IMR-90 (cell line): Measurements from ENCODE around the gene RGS17. TPM values are rescaled to one million over a fixed set of nuclear protein-coding genes. Genes with fewer than 3 reads are reported as not detected.

Experiments
- ATAC-seq: fragments of 200-7000 bp; cut with Tn5 transposase; 2 replicates; pipeline ENCODE4 v1.9.1; 2020; ENCODE audit warnings: low read depth, mild to moderate bottlenecking, moderate library complexity
- BruUV-seq: library from RNA; stranded (reverse); fragments of 400-500 nt; replicated peaks from 2 replicates; lab custom pipeline; 2021; lab: Mats Ljungman, UMichigan
- CTCF ChIA-PET: fragments of 300-600 bp; formaldehyde crosslinking; extraction: SDS; loops from one replicate; lab custom pipeline; 2021; ENCODE audit warnings: antibody characterized with exemption; lab: Yijun Ruan, JAX
- POLR2A ChIA-PET: fragments of 300-600 bp; sonication (Branson Sonifier 250); formaldehyde crosslinking; loops from one replicate; lab custom pipeline; 2022; ENCODE audit warnings: antibody characterized with exemption; ENCODE audit not compliant: unreplicated experiment; lab: Charles Lee
- DNase-seq: peaks from one replicate; pipeline ENCODE4 v3.0.0; 2013
- H2AFZ ChIP-seq: replicated peaks from 2 replicates; pipeline ENCODE3; 2013; ENCODE audit warnings: low read length, mild to moderate bottlenecking; ENCODE audit not compliant: poor library complexity
- H2AK5ac ChIP-seq: 2 replicates; pipeline ENCODE4 v1.6.1; 2013; ENCODE audit warnings: low read depth, low read length, inconsistent platforms
- H2AK9ac ChIP-seq: replicated peaks from 2 replicates; pipeline ENCODE3; 2013; ENCODE audit warnings: mild to moderate bottlenecking, low read depth, low read length, moderate library complexity; ENCODE audit not compliant: poor library complexity
- H2BK120ac ChIP-seq: 2 replicates; pipeline ENCODE4 v1.6.1; 2013; ENCODE audit warnings: low read depth, low read length, inconsistent platforms
- H2BK15ac ChIP-seq: 3 replicates; pipeline ENCODE4 v1.6.1; 2013; ENCODE audit warnings: low read depth, low read length, inconsistent platforms
- H2BK20ac ChIP-seq: 2 replicates; pipeline ENCODE4 v1.6.1; 2013; ENCODE audit warnings: low read depth, mild to moderate bottlenecking, inconsistent platforms, low read length, moderate library complexity
- H2BK5ac ChIP-seq: 2 replicates; pipeline ENCODE4 v1.6.1; 2013; ENCODE audit warnings: mild to moderate bottlenecking, low read depth, low read length, inconsistent platforms; ENCODE audit not compliant: poor library complexity, severe bottlenecking
- H3K14ac ChIP-seq: replicated peaks from 2 replicates; pipeline ENCODE4 v1.6.1; 2013; ENCODE audit warnings: low read depth, low read length, inconsistent platforms
- H3K18ac ChIP-seq: 2 replicates; pipeline ENCODE4 v1.6.1; 2013; ENCODE audit warnings: low read depth, low read length, control low read depth
- H3K23ac ChIP-seq: 2 replicates; pipeline ENCODE4 v1.6.1; 2013; ENCODE audit warnings: low read depth, low read length, inconsistent platforms
- H3K27ac ChIP-seq: 2 replicates; pipeline ENCODE4 v1.5.1; 2013; ENCODE audit warnings: mild to moderate bottlenecking, control low read depth, low read length; ENCODE audit not compliant: insufficient read depth
- H3K27me3 ChIP-seq: 2 replicates; pipeline ENCODE4 v1.6.1; 2013; ENCODE audit warnings: low read length; ENCODE audit not compliant: control insufficient read depth, insufficient read depth
- H3K36me3 ChIP-seq: 2 replicates; pipeline ENCODE4 v1.6.1; 2013; ENCODE audit warnings: low read length, mixed read lengths; ENCODE audit not compliant: control insufficient read depth, insufficient read depth
- H3K4ac ChIP-seq: 2 replicates; pipeline ENCODE4 v1.6.1; 2013; ENCODE audit warnings: low read depth, low read length, inconsistent platforms
- H3K4me1 ChIP-seq: 2 replicates; pipeline ENCODE4 v1.6.1; 2013; ENCODE audit warnings: low read length, mixed read lengths; ENCODE audit not compliant: control insufficient read depth, insufficient read depth
- H3K4me2 ChIP-seq: 2 replicates; pipeline ENCODE4 v1.6.1; 2013; ENCODE audit warnings: low read depth, mild to moderate bottlenecking, control low read depth, low read length, moderate library complexity
- H3K4me3 ChIP-seq: 2 replicates; pipeline ENCODE4 v1.5.1; 2013; ENCODE audit warnings: low read depth, mild to moderate bottlenecking, control low read depth, low read length, moderate library complexity; ENCODE audit not compliant: insufficient read depth
- H3K56ac ChIP-seq: 2 replicates; pipeline ENCODE4 v1.6.1; 2013; ENCODE audit warnings: low read length, inconsistent platforms; ENCODE audit not compliant: insufficient read depth; ENCODE audit errors: extremely low read depth
- H3K79me1 ChIP-seq, 2 experiments: 2 replicates each; pipeline ENCODE4 v1.6.1; 2013; ENCODE audit warnings: low read length in 2 of 2, inconsistent platforms in 1 of 2, low read depth in 1 of 2
- H3K9ac ChIP-seq: 2 replicates; pipeline ENCODE4 v1.6.1; 2013; ENCODE audit warnings: low read depth, low read length, control low read depth
- H3K9me1 ChIP-seq: 2 replicates; pipeline ENCODE4 v1.6.1; 2013; ENCODE audit warnings: low read length, inconsistent platforms; ENCODE audit not compliant: insufficient read depth
- H3K9me3 ChIP-seq: 2 replicates; pipeline ENCODE4 v1.6.1; 2013; ENCODE audit warnings: low read length; ENCODE audit not compliant: control insufficient read depth, insufficient read depth
- H4K20me1 ChIP-seq: 2 replicates; pipeline ENCODE4 v1.6.1; 2013; ENCODE audit warnings: low read length, inconsistent platforms; ENCODE audit not compliant: insufficient read depth
- H4K5ac ChIP-seq: 2 replicates; pipeline ENCODE4 v1.6.1; 2013; ENCODE audit warnings: mild to moderate bottlenecking, low read depth, low read length, control low read depth
- H4K8ac ChIP-seq, 2 experiments: 2 replicates each; pipeline ENCODE4 v1.6.1; 2013; ENCODE audit warnings: low read depth in 2 of 2, low read length in 2 of 2, control low read depth in 1 of 2, inconsistent platforms in 1 of 2
- H4K91ac ChIP-seq: 2 replicates; pipeline ENCODE4 v1.6.1; 2013; ENCODE audit warnings: low read depth, low read length, inconsistent platforms; ENCODE audit not compliant: insufficient read depth
- BHLHE40 ChIP-seq: fragments of 150-350 bp; IDR thresholded peaks from 2 replicates; pipeline ENCODE4 v1.6.1; 2016; ENCODE audit warnings: mild to moderate bottlenecking, low read depth, low read length
- CEBPB ChIP-seq: IDR thresholded peaks from 2 replicates; pipeline ENCODE4 v1.6.1; 2012; ENCODE audit warnings: low read depth, low read length, improper control_type of control experiment
- CHD1 ChIP-seq: IDR thresholded peaks from 2 replicates; pipeline ENCODE4 v1.6.1; 2012; ENCODE audit warnings: low read depth, low read length, improper control_type of control experiment
- CTCF ChIP-seq: conservative IDR thresholded peaks from 2 replicates; pipeline ENCODE4 v1.5.1; 2012; ENCODE audit warnings: mild to moderate bottlenecking, low read depth, low read length, improper control_type of control experiment
- ELK1 ChIP-seq: fragments of 150-350 bp; IDR thresholded peaks from 2 replicates; pipeline ENCODE4 v1.6.1; 2016; ENCODE audit warnings: low read depth, mild to moderate bottlenecking, low read length, moderate library complexity, borderline replicate concordance
- MAFK ChIP-seq: IDR thresholded peaks from 2 replicates; pipeline ENCODE4 v1.6.1; 2012; ENCODE audit warnings: low read depth, low read length, improper control_type of control experiment
- MAZ ChIP-seq: IDR thresholded peaks from 2 replicates; pipeline ENCODE4 v1.6.1; 2012; ENCODE audit warnings: low read depth, mild to moderate bottlenecking, low read length, improper control_type of control experiment, moderate library complexity, borderline replicate concordance
- POLR2A ChIP-seq: IDR thresholded peaks from 2 replicates; pipeline ENCODE4 v1.6.1; 2012; ENCODE audit warnings: mild to moderate bottlenecking, low read depth, low read length
- RAD21 ChIP-seq: IDR thresholded peaks from 2 replicates; pipeline ENCODE4 v1.6.1; 2012; ENCODE audit warnings: low read length, improper control_type of control experiment
- RCOR1 ChIP-seq: IDR thresholded peaks from 2 replicates; pipeline ENCODE4 v1.6.1; 2012; ENCODE audit warnings: mild to moderate bottlenecking, low read length, improper control_type of control experiment; ENCODE audit not compliant: insufficient replicate concordance
- RFX5 ChIP-seq: IDR thresholded peaks from 2 replicates; pipeline ENCODE4 v1.8.0; 2012; ENCODE audit warnings: low read depth, mild to moderate bottlenecking, low read length, moderate library complexity
- USF2 ChIP-seq: fragments of 150-350 bp; IDR thresholded peaks from 2 replicates; pipeline ENCODE4 v1.6.1; 2017; ENCODE audit warnings: mild to moderate bottlenecking, antibody characterized with exemption, low read length, low read depth
- WGBS, 2 experiments: methylation state at CpG; one replicate each; pipeline versions ENCODE4 v1.1.5 to v1.1.7; 2013; ENCODE audit warnings: missing lambda C conversion rate in 2 of 2; ENCODE audit not compliant: insufficient read length in 1 of 2; ENCODE audit errors: extremely low coverage in 2 of 2; 5-methylcytosine and 5-hydroxymethylcytosine counted together
- dilution Hi-C: fragments of 300-500 bp; cut with HindIII; formaldehyde crosslinking; loops from one replicate; pipeline ENCODE4 v1.14.3; 2018; ENCODE audit warnings: low sequenced_read_pairs; ENCODE audit not compliant: unreplicated experiment
- in situ Hi-C: fragments of 300-500 bp; cut with MboI; formaldehyde crosslinking; loops from 3 replicates; pipeline ENCODE4 v1.14.3; 2019; ENCODE audit warnings: low sequenced_read_pairs, inconsistent platforms, mixed read lengths
- intact Hi-C: fragments of 100-400 bp; cut with micrococcal nuclease; formaldehyde crosslinking; loops from 2 replicates; pipeline ENCODE4 v1.10.0; 2022
- polyA plus RNA-seq, 3 experiments: library from polyadenylated mRNA; depleted of rRNA; stranded (reverse); fragments of >200 nt; gene quantifications; 2 replicates each; pipeline ENCODE4 v1.2.3, GENCODE V29; 2012; ENCODE audit warnings: low replicate concordance in 1 of 3
- total RNA-seq: library from RNA; depleted of rRNA; stranded (reverse); fragments of >200 nt; gene quantifications from 2 replicates; pipeline ENCODE4 v1.2.3, GENCODE V29; 2012

RGS17 gene
- total and polyA plus RNA-seq, 2 of the 4 experiments (the other 2 are of a cell fraction) = 0.75 to 1.4 TPM

GRCh38 chr6:153129873-153130514, 1.1 kb downstream of the RGS17 start:
- 3% methylated on average over 24 of the region's 53 CpGs; no CpG with 5 or more reads in 1 of the 2 experiments for WGBS, 2 experiments
- Histone ChIP-seq H2BK15ac (no peak overlapping the region), H3K4me2 (peak overlapping the region; percentile 94), H2AK9ac (peak overlapping the region; percentile 85), H3K4me3 (peak overlapping the region; percentile 62), H3K4me1 (no peaks in the 10 kb centered on the region; the same call in 1 of the 2 replicates), H3K9me3 (no peaks in the 10 kb centered on the region), H4K20me1 (no peaks in the 10 kb centered on the region), H2BK20ac (no peak overlapping the region; the same call in 1 of the 2 replicates), H3K23ac (peak overlapping the region; percentile 76), H2BK5ac (no peak overlapping the region), H2BK120ac (peak overlapping the region; percentile 10; the same call in 1 of the 2 replicates), H3K36me3 (no peaks in the 10 kb centered on the region), H4K8ac (no peak overlapping the region), H4K5ac (no peak overlapping the region), H3K14ac (peak overlapping the region; percentile 34; the same call in 1 of the 2 replicates), H2AFZ (peak overlapping the region; percentile 96), H2AK5ac (no peak overlapping the region), H3K4ac (peak overlapping the region; percentile 43; the same call in 1 of the 2 replicates), H3K18ac (no peak overlapping the region; the same call in 1 of the 2 replicates), H3K79me1 (peaks cover 3 to 7% of the 10 kb centered on the region in 2 experiments; a peak in 1 of 4 replicates), H4K91ac (no peak overlapping the region), H3K9ac (peak overlapping the region; percentile 65), H3K27ac (peak overlapping the region; percentile 16), H3K9me1 (no peaks in the 10 kb centered on the region), H3K56ac (no peak overlapping the region), H3K27me3 (peaks cover 2% of the 10 kb centered on the region; the same call in 1 of the 2 replicates)
- no peak for TF ChIP-seq POLR2A
- TF ChIP-seq ELK1 = no peak
- TF ChIP-seq RFX5 = no peak
- no peak for TF ChIP-seq CHD1
- no peak for TF ChIP-seq BHLHE40
- no peak for TF ChIP-seq CEBPB
- TF ChIP-seq MAZ = no peak
- no peak for TF ChIP-seq CTCF
- no peak for TF ChIP-seq RCOR1
- TF ChIP-seq USF2 = no peak
- no peak for TF ChIP-seq RAD21
- TF ChIP-seq MAFK = no peak
- intact Hi-C loops = loop anchor here (2.0 to 10.0 kb wide), 3 partner anchors 37 to 385 kb away; no protein-coding TSS in a partner anchor
- in situ Hi-C loops = no loop called here
- no TSS peak for BruUV-seq
- dilution Hi-C loops = no loop called here
- ChIA-PET CTCF (no interaction called here), POLR2A (no interaction called here)
- DNase-seq (peak; percentile 12), ATAC-seq (peak; percentile 19)
